HG03175 (cell line): ENCODE measurements around the gene IGSF21.

Experiments used
- ATAC-seq: cut with Tn5 transposase; IDR thresholded peaks from one replicate; pipeline ENCODE4 v1.9.1; 2021; ENCODE audit warnings: mild to moderate bottlenecking, moderate library complexity; ENCODE audit not compliant: unreplicated experiment

The IGSF21 gene

GRCh38 chr1:18203645-18204044 is 96.0 kb downstream of the IGSF21 start:
- ATAC-seq: no peak

- ATAC-seq: no peak
Measured at GRCh38 chr1:18204575-18204974, 97.0 kb downstream of the IGSF21 start.

- no peak for ATAC-seq
Measured at GRCh38 chr1:18205319-18205718, 97.7 kb downstream of the IGSF21 start.

- no peak for ATAC-seq
Measured at GRCh38 chr1:18211764-18212163, 104.2 kb downstream of the IGSF21 start.

GRCh38 chr1:18217398-18218043 is 109.9 kb downstream of the IGSF21 start:
- no peak for ATAC-seq

- ATAC-seq: no peak
Measured at GRCh38 chr1:18229625-18230024, 122.0 kb downstream of the IGSF21 start.

GRCh38 chr1:18230321-18230720 is 122.7 kb downstream of the IGSF21 start:
- no peak for ATAC-seq

- no peak for ATAC-seq
Measured at GRCh38 chr1:18230840-18231239, 123.2 kb downstream of the IGSF21 start.

- ATAC-seq: no peak
Measured at GRCh38 chr1:18232052-18232451, 124.5 kb downstream of the IGSF21 start.

- no peak for ATAC-seq
Measured at GRCh38 chr1:18233176-18233864, 125.7 kb downstream of the IGSF21 start.

GRCh38 chr1:18234790-18235242 is 127.2 kb downstream of the IGSF21 start:
- ATAC-seq: no peak

GRCh38 chr1:18237371-18237770 is 129.8 kb downstream of the IGSF21 start:
- no peak for ATAC-seq

- no peak for ATAC-seq
Measured at GRCh38 chr1:18238190-18238589, 130.6 kb downstream of the IGSF21 start.

GRCh38 chr1:18239671-18240070 is 132.1 kb downstream of the IGSF21 start:
- no peak for ATAC-seq

- no peak for ATAC-seq
Measured at GRCh38 chr1:18240906-18241305, 133.3 kb downstream of the IGSF21 start.

GRCh38 chr1:18241891-18242290 is 134.3 kb downstream of the IGSF21 start:
- ATAC-seq: no peak

- ATAC-seq: no peak
Measured at GRCh38 chr1:18243503-18244175, 136.0 kb downstream of the IGSF21 start.

GRCh38 chr1:18244762-18245161 is 137.2 kb downstream of the IGSF21 start:
- no peak for ATAC-seq

- ATAC-seq: no peak
Measured at GRCh38 chr1:18245647-18246046, 138.0 kb downstream of the IGSF21 start.

- no peak for ATAC-seq
Measured at GRCh38 chr1:18246543-18246942, 138.9 kb downstream of the IGSF21 start.

- no peak for ATAC-seq
Measured at GRCh38 chr1:18247151-18247550, 139.6 kb downstream of the IGSF21 start.

- no peak for ATAC-seq
Measured at GRCh38 chr1:18249631-18250030, 142.0 kb downstream of the IGSF21 start.
